Activated naive CD8-positive, alpha-beta T cell treated with anti-CD3 and anti-CD28 coated beads, Interleukin-2, amount 10 ng/mL, durations not matched to agents 7 days and 5 days (primary cell): ENCODE results near the gene TLX2. TPM values are rescaled to one million over a fixed set of nuclear protein-coding genes. Genes with fewer than 3 reads are reported as not detected.

Experiments used
- ATAC-seq: fragments of 150-1000 bp; cut with Tn5 transposase; one replicate; pipeline ENCODE4 v1.10.0; 2021; ENCODE audit warnings: low read depth, moderate library complexity
- POLR2A ChIA-PET: fragments of 350-600 bp; sonication (Branson Sonifier 250); formaldehyde crosslinking; loops from one replicate; lab custom pipeline; 2021; ENCODE audit warnings: antibody characterized with exemption; lab: Charles Lee
- DNase-seq: peaks from one replicate; pipeline ENCODE4 v3.0.0; 2021
- H3K27ac Mint-ChIP-seq: one replicate; pipeline ENCODE4 v1.8.0; 2022; ENCODE audit warnings: mild to moderate bottlenecking, mixed read lengths
- H3K27me3 Mint-ChIP-seq: one replicate; pipeline ENCODE4 v1.8.0; 2022; ENCODE audit warnings: mild to moderate bottlenecking, moderate library complexity, mixed read lengths
- H3K36me3 Mint-ChIP-seq: one replicate; pipeline ENCODE4 v1.8.0; 2021; ENCODE audit warnings: mild to moderate bottlenecking, mixed read lengths
- H3K4me1 Mint-ChIP-seq: one replicate; pipeline ENCODE4 v1.8.0; 2021; ENCODE audit warnings: mixed read lengths
- H3K4me3 Mint-ChIP-seq: one replicate; pipeline ENCODE4 v1.8.0; 2022; ENCODE audit warnings: mild to moderate bottlenecking, moderate library complexity, mixed read lengths
- H3K9me3 Mint-ChIP-seq: one replicate; pipeline ENCODE4 v1.8.0; 2021; ENCODE audit warnings: mixed read lengths
- total RNA-seq, 2 experiments: library from RNA; stranded (reverse); gene quantifications; one replicate each; pipeline ENCODE4 v1.2.3, GENCODE V29; 2021

The TLX2 gene
- total RNA-seq, 2 experiments from 2014 or later, result 0.69 to 0.88 TPM

GRCh38 chr2:74551530-74551929 lies 37.3 kb downstream of the TLX2 start:
- DNase-seq, result no peak
- Mint-ChIP-seq H3K4me1 (peaks cover 24% of the 10 kb centered on the region), H3K9me3 (no peaks in the 10 kb centered on the region), H3K27ac (no peak overlapping the region), H3K4me3 (no peak overlapping the region), H3K27me3 (peaks cover 37% of the 10 kb centered on the region), H3K36me3 (peaks cover 3% of the 10 kb centered on the region)
- no peak for ATAC-seq
- POLR2A ChIA-PET, result interaction anchor here (1.1 kb wide), 1 partner anchor 69 kb away, joined by 4 read pairs; the partner anchor contains the start of gene CCDC142

GRCh38 chr2:74551942-74552913 lies 38.0 kb downstream of the TLX2 start:
- ATAC-seq (no peak), DNase-seq (no peak)
- POLR2A ChIA-PET, result interaction anchor here (1.0 to 1.1 kb wide), 2 partner anchors 25 to 70 kb away, joined by 3 to 4 read pairs; partner anchors contain the start of gene CCDC142
- peaks cover 24% of the 10 kb centered on the region for H3K4me1 Mint-ChIP-seq
- peak overlapping the region; percentile 40 for H3K27ac Mint-ChIP-seq
- H3K36me3 Mint-ChIP-seq, result peaks cover 7% of the 10 kb centered on the region
- no peaks in the 10 kb centered on the region for H3K9me3 Mint-ChIP-seq
- peak overlapping the region; percentile 3 for H3K4me3 Mint-ChIP-seq
- peaks cover 35% of the 10 kb centered on the region for H3K27me3 Mint-ChIP-seq

GRCh38 chr2:74552914-74553811 lies 38.9 kb downstream of the TLX2 start:
- DNase-seq, result peak; percentile 52
- ATAC-seq, result no peak
- H3K27ac Mint-ChIP-seq, result peak overlapping the region; percentile 69
- H3K4me3 Mint-ChIP-seq, result peak overlapping the region; percentile 58
- H3K9me3 Mint-ChIP-seq, result no peaks in the 10 kb centered on the region
- peaks cover 10% of the 10 kb centered on the region for H3K36me3 Mint-ChIP-seq
- POLR2A ChIA-PET, result interaction anchor here (0.5 to 1.7 kb wide), 8 partner anchors 13 to 348 kb away, joined by 3 to 5 read pairs (median 3); partner anchors contain the start of genes MRPL53 and PCGF1
- peaks cover 27% of the 10 kb centered on the region for H3K27me3 Mint-ChIP-seq
- H3K4me1 Mint-ChIP-seq, result peaks cover 23% of the 10 kb centered on the region

- H3K4me1 Mint-ChIP-seq, result peaks cover 20% of the 10 kb centered on the region
- peaks cover 10% of the 10 kb centered on the region for H3K36me3 Mint-ChIP-seq
- peak; percentile 90 for DNase-seq
- peaks cover 21% of the 10 kb centered on the region for H3K27me3 Mint-ChIP-seq
- H3K9me3 Mint-ChIP-seq, result no peaks in the 10 kb centered on the region
- ATAC-seq, result peak; percentile 72
- peak within 1 kb of the TSS; percentile 95 for H3K4me3 Mint-ChIP-seq
- peak within 1 kb of the TSS; percentile 92 for H3K27ac Mint-ChIP-seq
- POLR2A ChIA-PET, result interaction anchor here (0.6 to 1.7 kb wide), 6 partner anchors 12 to 82 kb away, joined by 3 to 5 read pairs (median 4); partner anchors contain the start of genes MRPL53 and PCGF1
These were observed 39.9 kb downstream of the TLX2 start, which contains the start of the genes DOK1 and LOXL3 for GRCh38 chr2:74553892-74554819. Gene DOK1, plus strand, starts transcription at chr2:74554720. Its CDS starts 35 bp downstream, at chr2:74554755. Gene LOXL3, minus strand, starts transcription at chr2:74553942. Its CDS starts 1,308 bp downstream, at chr2:74552634.

- H3K9me3 Mint-ChIP-seq, result no peaks in the 10 kb centered on the region
- ATAC-seq (peak; percentile 53), DNase-seq (peak; percentile 69)
- H3K4me3 Mint-ChIP-seq, result peak overlapping the region; percentile 95
- H3K27ac Mint-ChIP-seq, result peak overlapping the region; percentile 92
- peaks cover 10% of the 10 kb centered on the region for H3K36me3 Mint-ChIP-seq
- H3K4me1 Mint-ChIP-seq, result peaks cover 19% of the 10 kb centered on the region
- H3K27me3 Mint-ChIP-seq, result peaks cover 14% of the 10 kb centered on the region
- POLR2A ChIA-PET, result interaction anchor here (0.8 to 1.7 kb wide), 8 partner anchors 20 to 97 kb away, joined by 3 to 7 read pairs (median 4); partner anchors contain the start of genes MRPL53 and WBP1
These were observed 40.7 kb downstream of the TLX2 start for GRCh38 chr2:74554820-74555531.

- DNase-seq (no peak), ATAC-seq (no peak)
- H3K4me3 Mint-ChIP-seq, result peak overlapping the region; percentile 95
- peaks cover 10% of the 10 kb centered on the region for H3K27me3 Mint-ChIP-seq
- peaks cover 23% of the 10 kb centered on the region for H3K4me1 Mint-ChIP-seq
- no peaks in the 10 kb centered on the region for H3K9me3 Mint-ChIP-seq
- peak overlapping the region; percentile 92 for H3K27ac Mint-ChIP-seq
- POLR2A ChIA-PET, result interaction anchor here (0.8 to 1.7 kb wide), 7 partner anchors 11 to 98 kb away, joined by 3 to 7 read pairs (median 4); partner anchors contain the start of gene WBP1
- peaks cover 10% of the 10 kb centered on the region for H3K36me3 Mint-ChIP-seq
These were observed 41.4 kb downstream of the TLX2 start for GRCh38 chr2:74555610-74556103.

- ATAC-seq (no peak), DNase-seq (no peak)
- peak overlapping the region; percentile 95 for H3K4me3 Mint-ChIP-seq
- H3K27me3 Mint-ChIP-seq, result peaks cover 8% of the 10 kb centered on the region
- no peak overlapping the region for H3K27ac Mint-ChIP-seq
- POLR2A ChIA-PET, result interaction anchor here (1.7 kb wide), 2 partner anchors 11 to 29 kb away, joined by 5 to 7 read pairs; no protein-coding TSS in a partner anchor
- peaks cover 10% of the 10 kb centered on the region for H3K36me3 Mint-ChIP-seq
- no peaks in the 10 kb centered on the region for H3K9me3 Mint-ChIP-seq
- peaks cover 23% of the 10 kb centered on the region for H3K4me1 Mint-ChIP-seq
These were observed 41.9 kb downstream of the TLX2 start for GRCh38 chr2:74556159-74556558.

GRCh38 chr2:74556831-74557370 lies 42.7 kb downstream of the TLX2 start:
- peaks cover 10% of the 10 kb centered on the region for H3K36me3 Mint-ChIP-seq
- no peak overlapping the region for H3K4me3 Mint-ChIP-seq
- DNase-seq (no peak), ATAC-seq (no peak)
- peaks cover 21% of the 10 kb centered on the region for H3K4me1 Mint-ChIP-seq
- POLR2A ChIA-PET, result interaction anchor here (1.7 kb wide), 1 partner anchor 10 kb away, joined by 5 read pairs; no protein-coding TSS in a partner anchor
- H3K9me3 Mint-ChIP-seq, result no peaks in the 10 kb centered on the region
- peaks cover 7% of the 10 kb centered on the region for H3K27me3 Mint-ChIP-seq
- no peak overlapping the region for H3K27ac Mint-ChIP-seq

GRCh38 chr2:74558284-74559230 lies 44.3 kb downstream of the TLX2 start:
- peaks cover 10% of the 10 kb centered on the region for H3K36me3 Mint-ChIP-seq
- H3K27ac Mint-ChIP-seq, result no peak overlapping the region
- no peaks in the 10 kb centered on the region for H3K9me3 Mint-ChIP-seq
- DNase-seq (no peak), ATAC-seq (no peak)
- POLR2A ChIA-PET, result interaction anchor here (1.0 to 2.2 kb wide), 4 partner anchors 9 to 76 kb away, joined by 3 to 7 read pairs (median 6); partner anchors contain the start of genes CCDC142 and TTC31
- H3K4me3 Mint-ChIP-seq, result no peak overlapping the region
- H3K27me3 Mint-ChIP-seq, result peaks cover 7% of the 10 kb centered on the region
- H3K4me1 Mint-ChIP-seq, result peaks cover 21% of the 10 kb centered on the region

- peaks cover 10% of the 10 kb centered on the region for H3K36me3 Mint-ChIP-seq
- POLR2A ChIA-PET, result no interaction called here
- DNase-seq (no peak), ATAC-seq (no peak)
- no peak overlapping the region for H3K4me3 Mint-ChIP-seq
- H3K27me3 Mint-ChIP-seq, result peaks cover 7% of the 10 kb centered on the region
- no peaks in the 10 kb centered on the region for H3K9me3 Mint-ChIP-seq
- H3K4me1 Mint-ChIP-seq, result peaks cover 18% of the 10 kb centered on the region
- H3K27ac Mint-ChIP-seq, result no peak overlapping the region
These were observed 45.7 kb downstream of the TLX2 start for GRCh38 chr2:74559912-74560311.
